ENCODE data around the gene ADAT3. TPM values are rescaled to one million over a fixed set of nuclear protein-coding genes. Genes with fewer than 3 reads are reported as not detected.

The ADAT3 gene
- 1.2 TPM for total RNA-seq

DNA sequence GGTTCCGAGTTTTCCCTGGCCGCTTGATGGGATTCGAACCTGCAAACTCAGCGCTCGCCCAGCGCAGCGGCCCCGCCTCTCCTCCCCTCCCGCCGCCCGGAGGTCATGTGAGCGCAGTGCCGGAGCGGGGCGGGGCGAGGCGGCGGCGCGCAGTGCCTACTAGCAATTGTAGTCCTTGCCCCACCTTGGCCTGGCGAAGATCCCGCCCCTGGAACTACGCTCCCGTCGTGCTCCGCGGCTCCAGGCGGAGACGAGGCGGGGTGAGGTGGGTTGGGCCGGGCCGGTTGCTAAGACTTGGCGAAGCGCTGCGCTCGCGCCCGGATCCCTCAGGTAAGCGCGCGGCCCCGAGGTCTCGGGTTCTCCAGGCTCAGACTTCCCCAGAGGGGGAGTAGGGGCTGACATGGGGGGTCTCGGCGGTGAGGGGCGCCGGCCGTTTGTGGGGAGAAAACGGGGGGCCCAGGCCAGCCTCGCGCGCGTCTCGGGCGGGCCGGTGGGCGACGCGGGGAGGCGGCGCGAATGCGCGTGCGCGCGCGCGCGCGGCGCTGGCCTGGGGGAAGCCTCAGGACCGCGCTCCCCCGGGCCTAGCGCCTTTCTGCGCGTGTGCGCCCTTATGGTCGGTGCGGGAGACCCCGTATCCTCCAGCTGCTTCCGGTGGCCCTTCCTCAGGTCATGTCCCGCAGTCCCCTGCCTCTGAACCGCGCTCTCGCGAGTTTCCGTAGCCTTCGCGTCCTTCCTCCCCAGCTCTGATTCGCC, at the start of gene ADAT3, which contains the start of gene SCAMP4:
Gene ADAT3, plus strand, starts transcription at position 290 of the 753 bp plus-strand sequence. CDS start 6,649 bp downstream, outside the sequence.
Gene SCAMP4, plus strand, starts transcription at position 290 of the 753 bp plus-strand sequence. CDS start 9,621 bp downstream, outside the sequence.
- FAIRE-seq = no peak

DNA sequence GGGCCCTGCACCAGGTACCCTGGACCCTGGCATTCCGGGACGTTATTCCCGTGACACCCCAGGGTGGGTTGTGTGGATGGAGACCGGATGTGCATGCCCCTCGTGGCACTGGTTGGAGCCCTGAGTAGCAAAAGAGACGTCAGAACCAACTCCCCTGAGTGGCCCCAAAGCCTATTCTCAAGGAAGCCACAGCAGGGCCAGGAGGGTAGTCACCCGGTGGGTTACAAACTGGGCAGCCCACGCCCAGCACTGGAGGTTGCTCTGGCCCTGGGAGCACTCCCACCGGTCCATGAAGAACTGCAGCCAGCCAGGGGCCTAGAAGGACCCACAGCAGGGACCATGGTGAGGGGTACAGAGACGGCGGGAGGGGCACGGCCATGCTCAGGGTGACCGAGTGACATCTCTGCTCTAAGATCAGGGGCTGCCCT, 49.4 kb upstream of the ADAT3 start:
- FAIRE-seq (no peak), DNase-seq (ENCODE audit: low spot score in 2 of 2) (no peak)

More for the DNA sequence above, at the start of gene ADAT3, which contains the start of gene SCAMP4:
- peak; percentile 97 to 98 for DNase-seq (ENCODE audit: low spot score in 2 of 2)

DNA sequence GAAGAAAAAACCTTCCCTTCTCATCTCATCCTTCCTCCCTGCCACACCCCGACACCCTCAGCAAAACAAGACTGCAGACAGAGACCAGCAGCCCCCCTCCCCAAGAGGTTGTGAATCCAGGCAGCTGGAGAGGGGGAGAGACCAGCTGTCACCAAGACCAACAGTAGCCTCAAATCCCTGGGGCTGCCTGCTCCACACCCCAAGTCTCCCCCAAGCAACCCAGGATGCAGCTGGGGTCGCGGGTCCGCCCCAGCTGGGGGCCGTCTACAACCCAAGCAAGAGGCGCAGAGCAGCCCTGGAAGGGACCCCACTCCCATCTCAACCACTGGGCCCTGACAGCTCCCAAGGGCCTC, 48.9 kb upstream of the ADAT3 start:
- DNase-seq (ENCODE audit: low spot score in 2 of 2) = no peak
- no peak for FAIRE-seq

DNA sequence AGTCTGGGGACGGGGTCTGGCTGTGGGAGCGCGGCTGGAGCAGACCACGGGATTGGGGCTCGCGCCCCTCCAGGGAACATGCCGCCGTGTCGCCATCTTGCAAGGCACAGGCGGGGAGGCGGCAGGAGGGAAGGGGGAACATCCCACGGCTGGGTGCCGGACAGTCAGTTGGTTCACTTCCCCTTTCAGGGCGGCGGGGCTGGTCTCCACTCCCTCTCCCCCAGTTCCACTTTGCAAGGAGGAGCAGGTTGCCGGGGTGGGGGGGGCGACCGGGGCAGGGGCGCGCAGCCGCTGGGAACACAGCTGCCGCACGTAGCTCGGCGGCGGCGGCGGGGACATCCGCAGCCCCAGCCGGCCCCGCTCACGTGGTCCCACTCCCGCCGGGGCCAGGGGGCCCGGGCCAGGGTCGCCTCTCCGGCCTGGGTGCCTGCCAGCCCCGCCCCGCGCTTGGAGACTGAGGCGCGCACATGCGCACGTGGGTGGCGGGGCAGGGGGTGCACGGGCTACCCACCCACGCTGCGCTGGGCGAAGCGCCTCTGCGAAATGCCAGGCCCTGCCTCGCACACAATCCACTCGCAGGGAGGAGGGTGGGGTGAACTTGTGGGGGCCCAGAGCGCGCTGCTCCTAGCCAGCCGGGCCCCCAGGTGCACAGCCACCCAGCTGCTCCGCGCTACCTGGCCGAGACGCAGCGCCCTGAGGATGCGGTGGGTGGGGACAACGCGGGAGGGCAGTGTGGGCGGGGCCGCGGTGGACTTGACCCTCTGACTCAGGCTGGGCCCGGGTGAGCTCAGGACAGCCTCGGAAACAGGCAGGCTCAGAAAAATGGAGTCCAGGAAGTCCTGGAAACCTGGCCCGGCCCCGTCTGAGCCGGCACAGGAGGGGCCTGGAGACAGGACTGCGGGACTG, 48.2 kb upstream of the ADAT3 start:
- peak; percentile 74 to 83 for DNase-seq (ENCODE audit: low spot score in 2 of 2)
- no peak for FAIRE-seq

DNA sequence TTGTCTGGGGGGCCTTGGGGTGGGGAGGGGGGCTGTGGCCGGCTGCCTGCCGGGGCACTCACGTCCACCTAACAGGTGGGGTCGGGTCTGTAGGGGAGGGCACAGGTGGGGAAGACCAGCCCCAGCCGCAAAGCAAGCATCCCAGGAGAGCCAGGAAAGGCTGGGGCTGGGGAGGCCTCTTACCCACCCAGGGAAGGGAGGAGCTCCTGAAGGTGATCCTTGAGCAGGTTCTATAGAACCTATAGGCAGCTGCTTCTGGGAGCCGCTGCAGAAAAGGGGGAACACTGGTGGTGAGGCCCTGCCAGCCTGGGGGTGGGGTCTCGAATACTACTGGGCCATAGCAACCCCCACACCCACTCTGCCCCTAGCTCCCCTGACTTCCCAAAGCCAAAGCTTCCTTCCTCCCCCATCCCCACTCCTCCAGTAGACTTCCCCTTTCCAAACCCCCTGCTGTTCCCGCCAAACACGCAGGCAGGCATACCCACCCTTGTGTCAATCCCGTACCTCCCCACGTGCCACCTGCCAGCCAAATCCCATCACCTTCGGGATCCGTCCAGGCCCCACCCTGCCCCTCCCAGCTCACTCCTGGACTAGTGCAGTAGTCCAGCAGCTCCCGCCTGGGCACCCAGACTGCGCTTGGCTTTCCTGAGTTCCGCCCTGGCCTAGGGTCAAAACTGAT, 47.4 kb upstream of the ADAT3 start:
- DNase-seq (ENCODE audit: low spot score in 2 of 2) (no peak), FAIRE-seq (no peak)

DNA sequence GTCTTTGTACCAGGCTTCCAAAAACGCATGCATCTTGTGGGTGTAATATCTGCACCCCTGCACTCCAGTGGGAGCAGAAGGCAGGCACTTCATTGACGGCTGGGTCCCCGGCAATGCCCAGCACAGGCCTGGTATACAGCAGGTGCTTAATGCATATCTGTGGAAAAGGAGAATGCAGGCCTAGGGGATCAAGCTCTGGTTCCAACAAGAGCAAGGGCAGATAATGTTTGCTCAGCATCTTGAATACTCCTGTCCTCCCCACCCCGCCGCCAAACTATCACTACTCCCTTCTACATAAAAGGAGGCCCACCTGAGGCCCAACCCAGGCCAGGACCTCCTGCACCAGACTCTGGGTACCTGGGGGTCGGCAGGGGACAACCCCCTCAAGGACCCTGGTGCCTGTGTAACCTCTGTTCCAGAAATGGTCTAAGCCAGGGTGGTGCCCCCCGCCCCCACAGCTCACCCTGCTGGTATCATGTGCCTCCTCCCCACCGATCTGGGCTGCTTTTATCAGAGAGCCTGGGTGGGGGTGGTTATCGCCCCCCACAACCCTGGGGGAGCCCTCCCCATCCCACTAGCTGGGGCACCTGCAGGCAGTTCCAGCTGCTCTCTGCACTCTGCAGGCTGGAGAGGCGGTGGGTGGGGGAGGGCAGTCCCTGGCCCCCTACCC, 46.7 kb upstream of the ADAT3 start:
- FAIRE-seq (no peak), DNase-seq (ENCODE audit: low spot score in 2 of 2) (no peak)

- no peak for FAIRE-seq
- no peak for DNase-seq (ENCODE audit: low spot score in 2 of 2)
Observed at GRCh38 chr19:1859331-1859781, 45.8 kb upstream of the ADAT3 start.

- no peak for FAIRE-seq
- DNase-seq (ENCODE audit: low spot score in 2 of 2) = peak in 1 of 2 donors; percentile 80
Observed at GRCh38 chr19:1860042-1860775, 45.0 kb upstream of the ADAT3 start.

DNA sequence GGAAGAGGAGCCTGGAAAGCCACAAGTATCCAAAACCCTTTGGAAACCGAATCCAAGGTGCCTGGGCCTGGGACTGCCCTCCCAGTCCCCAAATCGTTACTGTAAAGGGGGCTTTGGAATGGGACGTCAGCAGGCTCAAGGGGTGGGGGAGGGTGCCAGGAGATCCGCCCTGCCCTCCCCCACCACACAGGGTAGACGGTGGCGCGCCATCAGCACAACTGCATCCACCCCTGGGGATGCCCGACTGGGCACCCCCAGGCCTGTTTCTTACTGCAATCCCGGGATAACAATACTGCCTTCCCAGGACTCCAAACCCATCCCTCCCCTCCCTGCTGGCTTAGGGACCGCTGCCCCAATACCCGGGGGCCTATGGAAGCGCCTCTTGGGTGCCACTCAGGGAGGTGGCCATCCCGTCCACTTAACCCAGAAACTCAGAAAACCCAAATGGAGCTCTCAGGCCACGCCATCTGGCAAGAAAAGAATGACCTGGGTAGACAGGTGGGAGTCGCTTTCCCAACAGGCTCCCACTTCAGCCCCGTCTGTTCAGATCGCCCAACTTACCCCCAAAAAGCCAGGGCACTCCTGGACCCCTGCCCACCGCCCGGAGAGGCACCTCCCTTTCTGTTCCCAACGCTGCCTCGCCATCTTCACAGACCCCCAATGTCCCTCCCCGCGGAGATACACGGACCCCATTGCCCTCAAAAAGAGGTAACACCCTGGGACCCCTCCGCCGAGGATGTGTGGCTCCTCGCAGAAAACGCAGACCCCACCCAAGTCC, 44.2 kb upstream of the ADAT3 start:
- DNase-seq (ENCODE audit: low spot score in 2 of 2) (no peak), FAIRE-seq (no peak)

DNA sequence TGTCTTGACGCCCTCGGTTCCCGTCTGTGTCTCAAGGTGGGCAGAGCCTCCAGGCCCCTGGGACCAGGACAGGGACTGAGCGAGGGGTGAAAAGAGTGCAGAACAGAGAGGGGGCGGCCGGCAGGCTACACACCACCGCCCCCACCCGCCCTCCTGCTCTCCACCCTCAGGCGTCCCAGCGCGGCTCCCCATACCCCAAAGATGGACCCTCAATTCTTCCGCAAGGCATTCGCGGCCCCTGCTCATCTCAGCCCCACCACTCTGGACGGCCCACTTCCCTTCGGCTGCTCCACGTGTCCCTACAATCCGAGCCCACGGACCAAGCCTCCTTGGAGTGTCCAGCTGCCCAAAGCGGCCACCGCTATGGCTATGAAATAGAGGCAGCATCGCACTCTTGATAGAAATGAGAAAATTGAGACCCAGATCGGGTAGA, 43.6 kb upstream of the ADAT3 start:
- no peak for FAIRE-seq

DNA sequence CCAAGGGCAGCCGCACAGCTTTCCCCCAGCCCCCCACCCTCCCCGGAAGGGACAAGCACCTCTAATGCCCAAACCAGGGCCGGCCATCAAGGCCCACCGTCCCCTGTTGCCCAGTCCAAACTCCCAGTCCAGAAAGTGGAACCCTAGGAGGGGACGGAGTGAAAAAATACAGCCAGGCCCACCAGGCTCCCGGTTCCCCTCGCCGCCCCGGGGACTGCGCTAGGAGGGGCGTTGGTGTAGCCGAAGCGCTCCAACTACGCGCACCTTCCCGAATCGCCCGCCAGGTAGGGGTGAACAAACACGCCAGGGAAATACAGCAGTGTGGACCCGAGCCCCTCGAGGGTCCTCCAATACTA, 43.2 kb upstream of the ADAT3 start:
- FAIRE-seq (no peak), DNase-seq (ENCODE audit: low spot score in 2 of 2) (no peak)

More for the DNA sequence above, 43.6 kb upstream of the ADAT3 start:
- no peak for DNase-seq (ENCODE audit: low spot score in 2 of 2)

DNA sequence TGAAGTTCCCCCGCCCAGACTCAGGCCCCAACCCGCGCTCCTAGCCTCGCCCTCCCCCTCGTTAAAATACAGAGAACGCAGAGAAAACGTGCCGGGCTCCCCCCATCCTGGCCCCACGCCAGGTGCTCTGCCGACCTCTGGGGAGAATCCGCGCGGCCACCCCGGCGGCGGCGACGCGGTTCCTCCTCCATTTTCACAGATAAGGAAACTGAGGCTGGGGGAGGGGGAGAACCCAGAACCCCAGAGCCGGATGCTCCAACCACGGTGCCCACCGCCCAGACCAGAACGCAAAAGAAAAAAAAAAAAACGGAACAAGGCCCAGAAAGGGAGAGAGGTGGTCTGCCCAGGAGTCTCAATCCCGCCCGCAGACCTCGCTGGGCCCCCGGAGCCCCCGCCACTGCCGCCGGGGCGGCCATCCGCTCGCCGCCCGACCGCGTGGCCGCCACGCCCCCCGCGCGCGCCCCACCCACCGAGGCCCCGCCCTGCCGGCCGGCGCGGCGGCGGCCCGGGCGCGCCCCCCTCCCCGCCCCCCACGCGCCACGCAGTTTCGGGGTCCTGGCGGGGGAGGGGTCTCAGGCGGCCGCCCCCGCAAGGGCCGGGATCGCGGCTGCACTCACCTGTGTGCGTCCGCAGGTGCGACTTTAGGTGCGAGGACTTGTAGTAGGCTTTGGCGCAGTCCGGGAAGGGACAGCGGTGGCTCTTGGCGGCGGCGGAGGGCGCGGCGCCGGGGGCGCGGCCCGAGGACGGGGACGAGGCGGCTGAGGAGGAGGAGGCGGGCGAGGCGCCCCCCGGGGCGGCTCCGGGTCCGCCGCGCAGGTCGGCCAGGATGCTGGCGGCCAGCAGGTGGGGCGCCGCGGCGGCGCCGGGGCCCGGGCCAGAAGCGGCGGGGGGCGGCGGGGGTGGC, 42.5 kb upstream of the ADAT3 start:
- DNase-seq (ENCODE audit: low spot score in 2 of 2) (no peak), FAIRE-seq (no peak)

DNA sequence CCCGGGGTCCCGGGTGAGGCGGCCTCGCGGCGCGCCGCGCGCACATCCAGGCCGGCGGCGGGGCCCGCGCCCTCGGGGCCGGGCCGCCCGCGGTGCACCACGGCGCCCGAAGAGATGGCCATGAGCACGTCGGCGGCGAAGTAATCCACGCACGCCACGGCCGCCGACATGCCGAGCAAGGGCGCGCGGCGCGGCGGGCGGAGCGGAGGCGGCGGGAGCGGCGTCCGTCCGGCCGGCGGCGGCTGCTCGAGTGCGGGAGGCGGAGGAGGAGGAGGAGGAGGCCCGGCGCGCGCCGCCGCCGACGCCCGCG, 41.9 kb upstream of the ADAT3 start, which contains the start of gene KLF16:
Gene KLF16, minus strand, starts transcription at position 252 of the 310 bp plus-strand sequence. Its CDS starts 82 bp downstream, at position 170.
- DNase-seq (ENCODE audit: low spot score in 2 of 2) (no peak), FAIRE-seq (no peak)

DNA sequence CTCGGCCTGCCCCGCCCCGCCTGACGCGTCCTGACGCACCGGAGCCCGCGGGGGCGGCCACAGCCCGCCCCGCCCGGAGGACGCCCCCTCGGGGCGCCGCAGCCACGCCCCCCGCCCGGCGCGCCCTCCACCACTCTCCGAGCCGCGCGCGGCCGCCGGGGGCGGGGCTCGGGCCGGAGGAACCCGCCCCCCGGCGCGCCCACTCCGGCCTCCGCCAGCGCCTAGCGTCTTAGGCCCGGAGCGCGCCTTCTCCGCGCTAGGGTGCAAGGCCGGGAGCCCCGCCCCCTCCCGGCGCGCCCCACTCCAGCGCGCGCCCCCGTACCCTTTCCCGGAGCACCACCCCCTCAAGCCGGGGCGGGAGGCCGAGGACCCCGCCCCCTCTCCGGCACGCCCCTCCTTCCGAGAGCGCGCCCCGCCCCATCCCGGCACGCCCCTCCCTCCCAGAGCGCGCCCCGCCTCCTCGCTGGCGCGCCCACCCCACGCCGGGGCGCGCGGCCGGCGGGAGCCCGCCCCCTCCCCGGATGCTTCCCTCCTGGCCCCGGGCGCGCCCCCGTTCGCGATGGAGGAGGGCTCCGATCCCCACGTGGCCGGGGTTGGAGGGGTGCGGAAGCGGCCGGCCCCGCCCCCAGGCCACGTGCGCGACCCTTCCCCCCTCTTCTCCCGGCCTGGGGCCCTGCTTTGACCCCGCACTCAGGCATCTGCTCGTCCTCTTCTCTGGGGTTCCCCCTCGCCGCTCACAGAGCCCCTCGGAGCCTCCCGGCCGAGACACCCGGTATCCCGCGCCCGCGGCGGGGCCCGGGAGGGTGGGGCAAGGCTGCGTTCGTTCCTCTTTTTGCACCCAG, 41.3 kb upstream of the ADAT3 start:
- FAIRE-seq = no peak
- peak; percentile 96 to 98 for DNase-seq (ENCODE audit: low spot score in 2 of 2)

DNA sequence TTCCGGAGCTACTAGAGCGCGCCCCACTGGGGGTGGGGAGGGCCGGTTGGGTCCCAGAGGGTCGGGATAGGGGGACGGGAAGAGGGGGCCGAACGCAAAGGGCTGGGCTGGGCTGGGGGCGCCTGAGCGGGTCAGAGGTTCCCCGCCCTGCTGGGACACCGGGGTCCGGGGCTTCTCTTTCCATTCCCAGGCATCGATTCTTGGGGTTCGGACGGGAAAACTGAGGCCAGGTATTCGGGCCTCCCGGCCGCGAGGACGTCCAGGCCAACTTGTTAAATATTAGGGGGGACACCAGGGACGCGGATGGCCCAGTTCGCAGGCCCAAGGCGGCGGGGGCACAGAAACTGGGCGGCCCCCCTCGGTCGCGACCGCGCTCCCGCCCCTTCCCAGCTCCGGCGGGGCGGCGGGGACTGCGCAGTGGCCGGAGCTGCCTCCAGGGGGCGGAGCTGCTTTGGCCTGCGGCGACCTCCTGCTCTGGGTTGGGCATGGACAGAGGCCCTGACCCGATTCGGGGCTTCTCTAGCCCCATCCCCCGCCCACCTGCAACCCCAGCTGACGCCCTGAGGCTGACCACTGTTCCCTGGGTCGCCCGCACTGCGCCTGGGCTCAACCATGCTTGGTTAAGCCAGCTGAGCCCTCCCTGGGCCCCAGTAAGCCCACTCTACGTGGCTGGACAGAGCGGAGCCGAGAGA, 40.6 kb upstream of the ADAT3 start:
- FAIRE-seq (no peak), DNase-seq (ENCODE audit: low spot score in 2 of 2) (peak; percentile 73 to 78)
